HG02840 (cell line): ENCODE measurements around the gene ODAD4.
"Not testable (repeated sequence)": the region's sequence is repeated elsewhere in the genome, so short reads cannot be mapped to it uniquely, and the experiment has no call there.

Experiments
- ATAC-seq: cut with Tn5 transposase; IDR thresholded peaks from one replicate; pipeline ENCODE4 v1.9.1; 2021; ENCODE audit warnings: mild to moderate bottlenecking, moderate library complexity, moderate number of reproducible peaks; ENCODE audit not compliant: unreplicated experiment, low FRiP score

Gene ODAD4

GRCh38 chr17:41910701-41911391, 19.6 kb upstream of the ODAD4 start:
- no peak for ATAC-seq

- ATAC-seq, result no peak
Observed at GRCh38 chr17:41912925-41913324, 17.5 kb upstream of the ODAD4 start.

- no peak for ATAC-seq
Observed at GRCh38 chr17:41913798-41914197, 16.6 kb upstream of the ODAD4 start.

- no peak for ATAC-seq
Observed at GRCh38 chr17:41914358-41914766, 16.1 kb upstream of the ODAD4 start.

GRCh38 chr17:41915020-41915419, 15.4 kb upstream of the ODAD4 start:
- ATAC-seq, result no peak

- no peak for ATAC-seq
Observed at GRCh38 chr17:41915566-41915965, 14.9 kb upstream of the ODAD4 start.

- ATAC-seq, result no peak
Observed at GRCh38 chr17:41917192-41917591, 13.2 kb upstream of the ODAD4 start.

GRCh38 chr17:41917679-41918313, 12.6 kb upstream of the ODAD4 start:
- peak; percentile 16 for ATAC-seq

- ATAC-seq, result peak; percentile 87
Observed at GRCh38 chr17:41918314-41919164, 11.9 kb upstream of the ODAD4 start, which contains the start of gene ACLY. ACLY (minus strand) TSS chr17:41918951; CDS start chr17:41913873, 5,078 bp downstream.

GRCh38 chr17:41919165-41919817, 11.1 kb upstream of the ODAD4 start:
- no peak for ATAC-seq

- no peak for ATAC-seq
Observed at GRCh38 chr17:41919840-41920579, 10.4 kb upstream of the ODAD4 start.

- no peak for ATAC-seq
Observed at GRCh38 chr17:41920580-41920955, 9.8 kb upstream of the ODAD4 start.

- ATAC-seq, result no peak
Observed at GRCh38 chr17:41925991-41926590, 4.3 kb upstream of the ODAD4 start.

GRCh38 chr17:41928693-41929251, 1.6 kb upstream of the ODAD4 start:
- ATAC-seq, result no peak

GRCh38 chr17:41930833-41931156, 378 bp downstream of the ODAD4 start:
- peak; percentile 38 for ATAC-seq

GRCh38 chr17:41931715-41932114, 1.3 kb downstream of the ODAD4 start:
- not testable (repeated sequence) for ATAC-seq

- no peak for ATAC-seq
Observed at GRCh38 chr17:41932816-41933389, 2.5 kb downstream of the ODAD4 start.

- no peak for ATAC-seq
Observed at GRCh38 chr17:41935641-41936040, 5.2 kb downstream of the ODAD4 start.
